Measurements from ENCODE around the gene CLDN2. TPM values are rescaled to one million over a fixed set of nuclear protein-coding genes. Genes with fewer than 3 reads are reported as not detected.
"Not testable (repeated sequence)": the region's sequence is repeated elsewhere in the genome, so short reads cannot be mapped to it uniquely, and the experiment has no call there.

CLDN2 gene
- total and polyA plus RNA-seq, 10 of the 15 experiments (the other 5 are each of a cell fraction or from before 2014, with no cell fraction given), result 0.06 TPM; not detected in 9

- ATAC-seq, result no peak
- POLR2A ChIA-PET, result no interaction called here
Observed at GRCh38 chrX:106964290-106964689, 44.1 kb downstream of the CLDN2 start.

GRCh38 chrX:106966547-106966946, 46.3 kb downstream of the CLDN2 start:
- H3K27ac ChIP-seq (ENCODE audit: control insufficient read depth, insufficient read depth); POLR2A ChIA-PET; FAIRE-seq; H3K79me2 ChIP-seq (ENCODE audit: control insufficient read depth, insufficient read depth, low read length); H3K9ac ChIP-seq (ENCODE audit: control insufficient read depth, insufficient read depth, low read length); DNase-seq (ENCODE audit: low read depth, low spot score); ATAC-seq; in situ Hi-C loops (cut with MboI); H3K27me3 ChIP-seq (replicated peaks in 1 of 2; ENCODE audit: control insufficient read depth in 2 of 2, insufficient read depth in 2 of 2, low read length in 1 of 2); H3K4me1 ChIP-seq (ENCODE audit: control insufficient read depth, insufficient read depth, low read length); RAD21 ChIA-PET (ENCODE audit: unreplicated experiment); SMC1A ChIA-PET (ENCODE audit: uncharacterized antibody, unreplicated experiment); H4K20me1 ChIP-seq (ENCODE audit: control insufficient read depth, insufficient read depth); intact Hi-C loops (cut with micrococcal nuclease; ENCODE audit: unreplicated experiment); H3K9me3 ChIP-seq (replicated peaks; ENCODE audit: control insufficient read depth, insufficient read depth, low read length); H2AFZ ChIP-seq (ENCODE audit: control insufficient read depth, low read depth, low read length); H3K4me2 ChIP-seq (ENCODE audit: control insufficient read depth, insufficient read depth); H3K36me3 ChIP-seq (ENCODE audit: control insufficient read depth in 2 of 2, insufficient read depth in 2 of 2, low read length in 1 of 2); H3K4me3 ChIP-seq; BruUV-seq (replicated peaks); CTCF ChIA-PET: not testable (repeated sequence)
- 30% methylated on average over 6 of the region's 6 CpGs for WGBS (ENCODE audit: insufficient coverage, insufficient replicate concordance, low lambda C conversion rate, missing lambda C conversion rate)

More at GRCh38 chrX:106964290-106964689, 44.1 kb downstream of the CLDN2 start:
- ChIA-PET RAD21 (ENCODE audit: unreplicated experiment) (no interaction called here), CTCF (no interaction called here), SMC1A (ENCODE audit: uncharacterized antibody, unreplicated experiment) (no interaction called here)
- BruUV-seq (replicated peaks), result no TSS peak
- no peaks in the 10 kb centered on the region for H4K20me1 ChIP-seq (ENCODE audit: control insufficient read depth, insufficient read depth)
- in situ Hi-C loops (cut with MboI), result no loop called here
- no peak overlapping the region for H3K4me2 ChIP-seq (ENCODE audit: control insufficient read depth, insufficient read depth)
- DNase-seq (ENCODE audit: low read depth, low spot score) (no peak), FAIRE-seq (no peak)
- no peaks in the 10 kb centered on the region for H3K9me3 ChIP-seq (replicated peaks; ENCODE audit: control insufficient read depth, insufficient read depth, low read length)
- intact Hi-C loops (cut with micrococcal nuclease; ENCODE audit: unreplicated experiment), result no loop called here
- no peak overlapping the region for H2AFZ ChIP-seq (ENCODE audit: control insufficient read depth, low read depth, low read length)
- no peaks in the 10 kb centered on the region for H3K36me3 ChIP-seq (ENCODE audit: control insufficient read depth in 2 of 2, insufficient read depth in 2 of 2, low read length in 1 of 2)
- no peak overlapping the region for H3K9ac ChIP-seq (ENCODE audit: control insufficient read depth, insufficient read depth, low read length)
- TF ChIP-seq JUND (IDR thresholded peaks at IDR 0.05; ENCODE audit: low read depth, low read length) (no peak), ZNF384 (IDR thresholded peaks at IDR 0.05; ENCODE audit: borderline replicate concordance, low read depth, low read length) (no peak), MEF2A (IDR thresholded peaks at IDR 0.05; ENCODE audit: insufficient read depth, low read depth, low read length) (no peak), PML (IDR thresholded peaks at IDR 0.05; ENCODE audit: low read length) (no peak), HDGF (IDR thresholded peaks at IDR 0.05) (no peak)
- no peak overlapping the region for H3K4me3 ChIP-seq
- H3K4me1 ChIP-seq (ENCODE audit: control insufficient read depth, insufficient read depth, low read length), result no peaks in the 10 kb centered on the region
- H3K79me2 ChIP-seq (ENCODE audit: control insufficient read depth, insufficient read depth, low read length), result no peaks in the 10 kb centered on the region
- no peaks in the 10 kb centered on the region for H3K27me3 ChIP-seq (replicated peaks in 1 of 2; ENCODE audit: control insufficient read depth in 2 of 2, insufficient read depth in 2 of 2, low read length in 1 of 2)
- WGBS (ENCODE audit: insufficient coverage, insufficient replicate concordance, low lambda C conversion rate, missing lambda C conversion rate), result 0% methylated on average over 1 of the region's 1 CpG
- H3K27ac ChIP-seq (ENCODE audit: control insufficient read depth, insufficient read depth), result no peak overlapping the region
